PC-9 (cell line): Measurements from ENCODE around the gene ELP6. TPM values are rescaled to one million over a fixed set of nuclear protein-coding genes. Genes with fewer than 3 reads are reported as not detected.
"Not testable (repeated sequence)": the region's sequence is repeated elsewhere in the genome, so short reads cannot be mapped to it uniquely, and the experiment has no call there.

Source experiments
- BruUV-seq: library from RNA; stranded (reverse); fragments of 400-500 nt; replicated peaks from 2 replicates; lab custom pipeline; 2021; lab: Mats Ljungman, UMichigan
- CTCF ChIA-PET: fragments of 300-600 bp; sonication (Branson Sonifier 250); formaldehyde crosslinking; loops from one replicate; lab custom pipeline; 2022; ENCODE audit warnings: antibody characterized with exemption; lab: Charles Lee
- POLR2A ChIA-PET: fragments of 300-600 bp; sonication (Branson Sonifier 250); formaldehyde crosslinking; loops from one replicate; lab custom pipeline; 2022; ENCODE audit warnings: antibody characterized with exemption; ENCODE audit not compliant: unreplicated experiment; lab: Charles Lee
- DNase-seq, 2 experiments: peaks; one replicate each; pipeline versions ENCODE4 v3.0.0 to v3.0.0-alpha.2; 2015 to 2022; ENCODE audit warnings: mixed read lengths in 1 of 2
- H2AFZ ChIP-seq: fragments of 200-600 bp; sonication (generic); 2 replicates; pipeline ENCODE4 v1.8.1; 2017; ENCODE audit warnings: antibody characterized with exemption
- H3F3A ChIP-seq: fragments of 200-600 bp; sonication (generic); 2 replicates; pipeline ENCODE4 v1.8.1; 2017; ENCODE audit warnings: antibody characterized with exemption, mild to moderate bottlenecking, low read depth; ENCODE audit not compliant: insufficient read depth
- H3K27ac ChIP-seq: fragments of 200-600 bp; sonication (generic); 2 replicates; pipeline ENCODE4 v1.6.1; 2016; ENCODE audit warnings: mixed run types
- H3K27me3 ChIP-seq: fragments of 200-600 bp; sonication (generic); 2 replicates; pipeline ENCODE4 v1.6.1; 2016; ENCODE audit warnings: low read depth, mixed run types; ENCODE audit not compliant: insufficient read depth
- H3K36me3 ChIP-seq: fragments of 200-600 bp; sonication (generic); 2 replicates; pipeline ENCODE4 v1.6.1; 2016; ENCODE audit warnings: low read depth, mixed run types
- H3K4me1 ChIP-seq: fragments of 200-600 bp; sonication (generic); replicated peaks from 2 replicates; pipeline ENCODE4 v1.6.1; 2016; ENCODE audit warnings: mixed run types; ENCODE audit not compliant: insufficient read depth
- H3K4me2 ChIP-seq: fragments of 200-600 bp; sonication (generic); 2 replicates; pipeline ENCODE4 v1.6.1; 2017; ENCODE audit warnings: mixed run types
- H3K4me3 ChIP-seq: fragments of 200-600 bp; sonication (generic); 2 replicates; pipeline ENCODE4 v1.6.1; 2016; ENCODE audit warnings: mixed run types
- H3K79me2 ChIP-seq: fragments of 200-600 bp; sonication (generic); 2 replicates; pipeline ENCODE4 v1.6.1; 2017; ENCODE audit warnings: low read depth, mixed run types
- H3K9me2 ChIP-seq: fragments of 200-600 bp; sonication (generic); 2 replicates; pipeline ENCODE4 v1.8.1; 2017; ENCODE audit warnings: mild to moderate bottlenecking; ENCODE audit not compliant: insufficient read depth
- H3K9me3 ChIP-seq: fragments of 200-600 bp; sonication (generic); 2 replicates; pipeline ENCODE4 v1.8.1; 2016; ENCODE audit warnings: low read depth; ENCODE audit not compliant: insufficient read depth
- H4K20me1 ChIP-seq: fragments of 200-600 bp; sonication (generic); 2 replicates; pipeline ENCODE4 v1.8.1; 2017; ENCODE audit not compliant: insufficient read depth
- CTCF ChIP-seq: fragments of 200-600 bp; sonication (generic); conservative IDR thresholded peaks from 2 replicates; pipeline ENCODE4 v1.6.1; 2017; ENCODE audit warnings: mixed run types, antibody characterized with exemption, mild to moderate bottlenecking, moderate library complexity
- EZH2 ChIP-seq: fragments of 200-600 bp; sonication (generic); IDR thresholded peaks from 2 replicates; pipeline ENCODE4 v1.8.0; 2017; ENCODE audit warnings: antibody characterized with exemption, low read depth
- intact Hi-C: fragments of 100-400 bp; cut with micrococcal nuclease; formaldehyde crosslinking; loops from one replicate; pipeline ENCODE4 v1.10.0; 2022; ENCODE audit not compliant: unreplicated experiment
- total RNA-seq: library from RNA; stranded (reverse); gene quantifications from 2 replicates; pipeline ENCODE4 v1.2.3, GENCODE V29; 2021

Gene ELP6
- total RNA-seq, 1 experiment from 2014 or later, result 38.8 TPM

GRCh38 chr3:47482366-47482765 is 31.1 kb downstream of the ELP6 start:
- BruUV-seq, result no TSS peak
- DNase-seq, result no peak
- H3K4me3 ChIP-seq, result no peak overlapping the region
- H3K36me3 ChIP-seq, result no peaks in the 10 kb centered on the region
- H3K4me2 ChIP-seq, result no peak overlapping the region
- no peak overlapping the region for H3K27ac ChIP-seq
- H3K4me1 ChIP-seq, result no peaks in the 10 kb centered on the region
- no peaks in the 10 kb centered on the region for H3K9me3 ChIP-seq
- H3K27me3 ChIP-seq, result no peaks in the 10 kb centered on the region
- POLR2A ChIA-PET, result no interaction called here
- H3K79me2 ChIP-seq, result no peaks in the 10 kb centered on the region
- no peak overlapping the region for H2AFZ ChIP-seq
- no peaks in the 10 kb centered on the region for H4K20me1 ChIP-seq
- no peaks in the 10 kb centered on the region for H3K9me2 ChIP-seq
- CTCF ChIA-PET, result no interaction called here
- H3F3A ChIP-seq, result no peaks in the 10 kb centered on the region; the same call in 1 of the 2 replicates
- TF ChIP-seq CTCF (no peak), EZH2 (no peak)
- intact Hi-C loops, result no loop called here

GRCh38 chr3:47481763-47482162 is 31.7 kb downstream of the ELP6 start:
- H4K20me1 ChIP-seq, H3K36me3 ChIP-seq, CTCF ChIA-PET, H3K27me3 ChIP-seq, BruUV-seq, H3K4me1 ChIP-seq, H3F3A ChIP-seq, intact Hi-C loops, H3K9me2 ChIP-seq, H2AFZ ChIP-seq, DNase-seq, H3K4me2 ChIP-seq, H3K27ac ChIP-seq, H3K79me2 ChIP-seq, H3K9me3 ChIP-seq, POLR2A ChIA-PET, H3K4me3 ChIP-seq: not testable (repeated sequence)

GRCh38 chr3:47480267-47480666 is 33.2 kb downstream of the ELP6 start:
- H3K9me3 ChIP-seq, H3K4me2 ChIP-seq, H3K4me1 ChIP-seq, H3K27me3 ChIP-seq, H3F3A ChIP-seq, intact Hi-C loops, H2AFZ ChIP-seq, H3K4me3 ChIP-seq, BruUV-seq, H3K9me2 ChIP-seq, H3K36me3 ChIP-seq, H4K20me1 ChIP-seq, H3K79me2 ChIP-seq, DNase-seq, POLR2A ChIA-PET, H3K27ac ChIP-seq: not testable (repeated sequence)
- CTCF ChIA-PET, result interaction anchor here (0.6 kb wide), 1 partner anchor 70 kb away, joined by 6 read pairs; no protein-coding TSS in a partner anchor

GRCh38 chr3:47479826-47480160 is 33.7 kb downstream of the ELP6 start:
- TF ChIP-seq CTCF, result no peak
- TF ChIP-seq EZH2, result no peak
- Histone ChIP-seq H3K79me2 (peaks cover 7% of the 10 kb centered on the region), H3K9me3 (no peaks in the 10 kb centered on the region), H2AFZ (no peak overlapping the region), H3K27ac (no peak overlapping the region), H3K27me3 (no peaks in the 10 kb centered on the region), H3K9me2 (no peaks in the 10 kb centered on the region), H3K4me3 (no peak overlapping the region), H3F3A (no peaks in the 10 kb centered on the region), H4K20me1 (no peaks in the 10 kb centered on the region), H3K4me2 (no peak overlapping the region), H3K36me3 (no peaks in the 10 kb centered on the region), H3K4me1 (no peaks in the 10 kb centered on the region)
- no peak for DNase-seq
- BruUV-seq, result no TSS peak
- intact Hi-C loops, result no loop called here
- POLR2A ChIA-PET, result no interaction called here
- CTCF ChIA-PET, result no interaction called here
